Hepatocyte (in vitro differentiated cells): ENCODE data around the gene TMEM200B.

Source experiments
- CTCF ChIP-seq: fragments of 200-600 bp; sonication (generic); IDR thresholded peaks from 2 replicates; pipeline ENCODE4 v1.5.1; 2016; ENCODE audit warnings: antibody characterized with exemption, mild to moderate bottlenecking; ENCODE audit not compliant: poor library complexity
- EZH2 ChIP-seq: fragments of 200-600 bp; sonication (generic); IDR thresholded peaks from 2 replicates; pipeline ENCODE4 v1.6.1; 2016; ENCODE audit warnings: antibody characterized with exemption, mild to moderate bottlenecking, borderline replicate concordance
- EZH2phosphoT487 ChIP-seq: fragments of 200-600 bp; sonication (generic); IDR thresholded peaks from one replicate; pipeline ENCODE4 v1.6.1; 2018; ENCODE audit warnings: antibody characterized with exemption, mild to moderate bottlenecking, low read depth, moderate library complexity; ENCODE audit not compliant: unreplicated experiment, severe bottlenecking

GRCh38 chr1:29094954-29095353 is 28.7 kb downstream of the TMEM200B start:
- TF ChIP-seq CTCF (no peak), EZH2phosphoT487 (no peak), EZH2 (no peak)
